HepG2 (cell line): ENCODE measurements around the gene ZDHHC3. TPM values are rescaled to one million over a fixed set of nuclear protein-coding genes. Genes with fewer than 3 reads are reported as not detected.
A peak's percentile ranks its signal among the peaks of the same experiment; 100 is the strongest.

Source experiments
- ATF7-NPFF ChIP-seq: sonication (generic); formaldehyde crosslinking; IDR thresholded peaks from 2 replicates; pipeline ENCODE4 v1.8.1; 2023; ENCODE audit warnings: mild to moderate bottlenecking, low read depth, missing genetic modification reagents, moderate library complexity
- CHD2 ChIP-seq: IDR thresholded peaks from 2 replicates; pipeline ENCODE4 v1.6.1; 2011; ENCODE audit warnings: low read depth, low read length, improper control_type of control experiment
- EEA1 ChIP-seq: sonication (generic); formaldehyde crosslinking; IDR thresholded peaks from 2 replicates; pipeline ENCODE4 v1.5.1; 2020; ENCODE audit warnings: mild to moderate bottlenecking, missing genetic modification reagents, borderline replicate concordance
- GABPA ChIP-seq, 2 experiments: IDR thresholded peaks; 2 replicates each; pipeline ENCODE4 v1.6.1; 2011 to 2016; ENCODE audit warnings: low read depth in 2 of 2, low read length in 1 of 2, missing biosample characterization in 1 of 2, missing genetic modification characterization in 1 of 2
- GTF2F1 ChIP-seq: fragments of 150-350 bp; IDR thresholded peaks from 2 replicates; pipeline ENCODE4 v1.6.1; 2014; ENCODE audit warnings: low read length
- HNRNPL ChIP-seq: fragments of 200-400 bp; formaldehyde crosslinking; IDR thresholded peaks from 2 replicates; pipeline ENCODE4 v1.6.1; 2017; ENCODE audit warnings: mild to moderate bottlenecking, low read depth, low read length
- KDM4B ChIP-seq: sonication (generic); formaldehyde crosslinking; IDR thresholded peaks from 2 replicates; pipeline ENCODE4 v1.4.0; 2020; ENCODE audit warnings: missing genetic modification reagents
- MBNL3 ChIP-seq: fragments of 250-450 bp; sonication (Bioruptor Pico); conservative IDR thresholded peaks from 2 replicates; pipeline ENCODE4 v1.8.0; 2022; ENCODE audit warnings: mild to moderate bottlenecking, inconsistent platforms
- MIXL1 ChIP-seq: IDR thresholded peaks from 2 replicates; pipeline ENCODE4 v1.6.1; 2016
- SMARCE1 ChIP-seq: fragments of 450-650 bp; IDR thresholded peaks from 2 replicates; pipeline ENCODE4 v1.6.1; 2017; ENCODE audit warnings: borderline replicate concordance
- SP5 ChIP-seq: IDR thresholded peaks from 2 replicates; pipeline ENCODE4 v1.6.1; 2016; ENCODE audit warnings: low read depth, borderline replicate concordance
- SPEN ChIP-seq: sonication (generic); formaldehyde crosslinking; IDR thresholded peaks from 2 replicates; pipeline ENCODE4 v1.5.1; 2020; ENCODE audit warnings: low read depth, mild to moderate bottlenecking, missing genetic modification reagents
- TBL1XR1 ChIP-seq: fragments of 150-350 bp; IDR thresholded peaks from 2 replicates; pipeline ENCODE4 v1.6.1; 2014; ENCODE audit warnings: borderline replicate concordance, low read length; ENCODE audit not compliant: partially characterized antibody
- TBP ChIP-seq: sonication (generic); formaldehyde crosslinking; IDR thresholded peaks from 2 replicates; pipeline ENCODE4 v1.5.0; 2020; ENCODE audit warnings: missing genetic modification reagents
- TSC22D2 ChIP-seq: sonication (generic); formaldehyde crosslinking; IDR thresholded peaks from 2 replicates; pipeline ENCODE4 v1.5.1; 2020; ENCODE audit warnings: missing genetic modification reagents, mild to moderate bottlenecking, borderline replicate concordance
- YEATS2 ChIP-seq: sonication (generic); formaldehyde crosslinking; IDR thresholded peaks from 2 replicates; pipeline ENCODE4 v1.4.0; 2020; ENCODE audit warnings: missing genetic modification reagents, borderline replicate concordance
- YEATS4 ChIP-seq: sonication (generic); formaldehyde crosslinking; IDR thresholded peaks from 2 replicates; pipeline ENCODE4 v1.4.0; 2020; ENCODE audit warnings: missing genetic modification reagents, borderline replicate concordance
- ZBTB38 ChIP-seq: sonication (generic); formaldehyde crosslinking; IDR thresholded peaks from 2 replicates; pipeline ENCODE4 v1.5.1; 2020; ENCODE audit warnings: mild to moderate bottlenecking, missing genetic modification reagents
- ZBTB43 ChIP-seq: sonication (generic); formaldehyde crosslinking; conservative IDR thresholded peaks from 2 replicates; pipeline ENCODE4 v1.4.0; 2020; ENCODE audit warnings: missing genetic modification reagents
- ZFP37 ChIP-seq: sonication (generic); formaldehyde crosslinking; IDR thresholded peaks from 2 replicates; pipeline ENCODE4 v1.4.0; 2020; ENCODE audit warnings: missing genetic modification reagents, borderline replicate concordance
- ZNF225 ChIP-seq: sonication (generic); formaldehyde crosslinking; IDR thresholded peaks from 2 replicates; pipeline ENCODE4 v1.4.0; 2020; ENCODE audit warnings: mild to moderate bottlenecking, missing genetic modification reagents
- ZNF326 ChIP-seq: sonication (generic); formaldehyde crosslinking; IDR thresholded peaks from 2 replicates; pipeline ENCODE4 v1.4.0; 2020; ENCODE audit warnings: missing genetic modification reagents, borderline replicate concordance
- ZNF430 ChIP-seq: sonication (generic); formaldehyde crosslinking; IDR thresholded peaks from 2 replicates; pipeline ENCODE4 v1.9.0; 2021; ENCODE audit warnings: mild to moderate bottlenecking, missing genetic modification reagents
- ZNF460 ChIP-seq: sonication (generic); formaldehyde crosslinking; IDR thresholded peaks from 2 replicates; pipeline ENCODE4 v1.5.1; 2020; ENCODE audit warnings: missing genetic modification reagents, mild to moderate bottlenecking, borderline replicate concordance
- ZNF501 ChIP-seq: sonication (generic); formaldehyde crosslinking; IDR thresholded peaks from 2 replicates; pipeline ENCODE4 v1.5.1; 2020; ENCODE audit warnings: mild to moderate bottlenecking, moderate library complexity, missing genetic modification reagents
- ZNF557 ChIP-seq: sonication (generic); formaldehyde crosslinking; IDR thresholded peaks from 2 replicates; pipeline ENCODE4 v1.4.0; 2020; ENCODE audit warnings: missing genetic modification reagents
- ZNF598 ChIP-seq: sonication (generic); formaldehyde crosslinking; IDR thresholded peaks from 2 replicates; pipeline ENCODE4 v1.5.1; 2020; ENCODE audit warnings: mild to moderate bottlenecking, missing genetic modification reagents, borderline replicate concordance
- ZNF710 ChIP-seq: sonication (generic); formaldehyde crosslinking; IDR thresholded peaks from 2 replicates; pipeline ENCODE4 v1.5.0; 2020; ENCODE audit warnings: mild to moderate bottlenecking, missing genetic modification reagents, borderline replicate concordance
- polyA plus RNA-seq, 8 experiments: library from polyadenylated mRNA; depleted of rRNA in 3 of 8; stranded (reverse) in 7 of 8; unstranded in 1 of 8; fragments of >200 nt; fragmentation: Illumina TruSeq in 4 of 8; extraction: Trizol in 4 of 8; gene quantifications; 2 replicates each; pipeline versions ENCODE4 v1.2.1 to v1.2.3, GENCODE V29; 2011 to 2016; ENCODE audit warnings: low read depth in 4 of 8, missing spikeins in 1 of 8, mixed read lengths in 1 of 8; ENCODE audit not compliant: insufficient read depth in 1 of 8
- total RNA-seq, 5 experiments: library from RNA; depleted of rRNA; stranded (reverse); fragments of >200 nt; fragmentation: Illumina TruSeq; extraction: Trizol; gene quantifications; 2 replicates each; pipeline ENCODE4 v1.2.3, GENCODE V29; 2016; ENCODE audit warnings: low read depth in 1 of 5

ZDHHC3 gene
- total and polyA plus RNA-seq, 2 of the 13 experiments (the other 11 are each of a cell fraction or from before 2014, with no cell fraction given): 44.1 to 65.7 TPM

- peak; percentile 22; the same call in 1 of the 2 replicates for TF ChIP-seq CHD2
- peak; percentile 66; the same call in 1 of the 2 replicates for TF ChIP-seq KDM4B
- TF ChIP-seq MIXL1 (CRISPR knock-in tag): no peak
- no peak for TF ChIP-seq ZNF460 (CRISPR knock-in tag)
- TF ChIP-seq TBL1XR1: no peak
- peak; percentile 68; the same call in 1 of the 2 replicates for TF ChIP-seq TSC22D2 (CRISPR knock-in tag)
- TF ChIP-seq ZNF225 (CRISPR knock-in tag): no peak; the same call in 1 of the 2 replicates
- peak; percentile 91 for TF ChIP-seq YEATS4 (CRISPR knock-in tag)
- TF ChIP-seq GABPA (IDR thresholded peaks at IDR 0.05; ENCODE audit: low read depth, low read length): no peak
- TF ChIP-seq GABPA (CRISPR knock-in tag; IDR thresholded peaks at IDR 0.05; ENCODE audit: low read depth): no peak
- TF ChIP-seq SMARCE1: no peak
- no peak for TF ChIP-seq HNRNPL
- TF ChIP-seq EEA1 (CRISPR knock-in tag): no peak
- no peak for TF ChIP-seq ZNF598 (CRISPR knock-in tag)
- peak; percentile 72 for TF ChIP-seq SPEN (CRISPR knock-in tag)
- TF ChIP-seq ZFP37: no peak
- no peak for TF ChIP-seq ZNF326
- TF ChIP-seq ZBTB38 (CRISPR knock-in tag): no peak
- peak; percentile 67; the same call in 1 of the 2 replicates for TF ChIP-seq ZNF501 (CRISPR knock-in tag)
- TF ChIP-seq TBP (CRISPR knock-in tag): no peak
- TF ChIP-seq ZNF430: peak; percentile 79
- TF ChIP-seq SP5 (CRISPR knock-in tag): 0 out of 2 replicates have a peak, but pooled peaks have one; percentile 22
- TF ChIP-seq YEATS2 (CRISPR knock-in tag): peak; percentile 63; the same call in 1 of the 2 replicates
- TF ChIP-seq ZNF557 (CRISPR knock-in tag): no peak
- no peak for TF ChIP-seq ZBTB43
- no peak for TF ChIP-seq GTF2F1
- TF ChIP-seq ATF7-NPFF (CRISPR knock-in tag): peak; percentile 67
- TF ChIP-seq MBNL3 (CRISPR knock-in tag): no peak
- peak; percentile 43; the same call in 1 of the 2 replicates for TF ChIP-seq ZNF710 (CRISPR knock-in tag)
Measured at GRCh38 chr3:44976002-44976815, at the start of gene ZDHHC3, which contains the start of gene EXOSC7 (continued).
